GM19328 (cell line): ENCODE measurements around the gene SMPD2.
"Not testable (repeated sequence)": the region's sequence is repeated elsewhere in the genome, so short reads cannot be mapped to it uniquely, and the experiment has no call there.

ENCODE experiments used
- ATAC-seq: cut with Tn5 transposase; IDR thresholded peaks from one replicate; pipeline ENCODE4 v1.9.1; 2021; ENCODE audit warnings: mild to moderate bottlenecking, moderate library complexity; ENCODE audit not compliant: unreplicated experiment

SMPD2 gene

GRCh38 chr6:109458774-109459531 is 18.4 kb downstream of the SMPD2 start:
- no peak for ATAC-seq

GRCh38 chr6:109460161-109460829 is 19.8 kb downstream of the SMPD2 start:
- ATAC-seq = no peak

- ATAC-seq = not testable (repeated sequence)
Observed at GRCh38 chr6:109461205-109461604, 20.7 kb downstream of the SMPD2 start.

- ATAC-seq = no peak
Observed at GRCh38 chr6:109461733-109462526, 21.4 kb downstream of the SMPD2 start.

- no peak for ATAC-seq
Observed at GRCh38 chr6:109465772-109466171, 25.2 kb downstream of the SMPD2 start.

GRCh38 chr6:109466212-109466923 is 25.8 kb downstream of the SMPD2 start:
- ATAC-seq = no peak

GRCh38 chr6:109467696-109468095 is 27.2 kb downstream of the SMPD2 start:
- no peak for ATAC-seq

- ATAC-seq = no peak
Observed at GRCh38 chr6:109469591-109470189, 29.2 kb downstream of the SMPD2 start.

GRCh38 chr6:109471105-109471810 is 30.7 kb downstream of the SMPD2 start:
- ATAC-seq = no peak

- ATAC-seq = peak; percentile 47
Observed at GRCh38 chr6:109472132-109472995, 31.8 kb downstream of the SMPD2 start.

GRCh38 chr6:109473120-109473519 is 32.6 kb downstream of the SMPD2 start:
- ATAC-seq = no peak

GRCh38 chr6:109474995-109475394 is 34.5 kb downstream of the SMPD2 start:
- no peak for ATAC-seq

GRCh38 chr6:109475625-109476024 is 35.1 kb downstream of the SMPD2 start:
- ATAC-seq = no peak

GRCh38 chr6:109477184-109477583 is 36.7 kb downstream of the SMPD2 start:
- ATAC-seq = no peak

GRCh38 chr6:109477725-109478124 is 37.2 kb downstream of the SMPD2 start:
- ATAC-seq = no peak

GRCh38 chr6:109478222-109478805 is 37.8 kb downstream of the SMPD2 start:
- ATAC-seq = no peak

GRCh38 chr6:109478841-109479624 is 38.5 kb downstream of the SMPD2 start:
- ATAC-seq = no peak

GRCh38 chr6:109480993-109481480 is 40.5 kb downstream of the SMPD2 start:
- ATAC-seq = no peak
